Karpas-422 (cell line): ENCODE data around the gene ZBTB48. TPM values are rescaled to one million over a fixed set of nuclear protein-coding genes. Genes with fewer than 3 reads are reported as not detected.
"Not testable (repeated sequence)": the region's sequence is repeated elsewhere in the genome, so short reads cannot be mapped to it uniquely, and the experiment has no call there.

ENCODE experiments used
- DNase-seq: peaks from one replicate; pipeline ENCODE4 v3.0.0-alpha.2; 2015
- H2AFZ ChIP-seq: fragments of 200-600 bp; sonication (generic); 2 replicates; pipeline ENCODE4 v1.6.1; 2014; ENCODE audit warnings: antibody characterized with exemption, low read length, mixed read lengths
- H3K27ac ChIP-seq: fragments of 200-600 bp; sonication (generic); 2 replicates; pipeline ENCODE4 v1.5.1; 2014; ENCODE audit warnings: mild to moderate bottlenecking, low read length, moderate library complexity
- H3K27me3 ChIP-seq: fragments of 200-600 bp; sonication (generic); 2 replicates; pipeline ENCODE4 v1.6.1; 2014; ENCODE audit warnings: low read length, mixed read lengths
- H3K36me3 ChIP-seq: fragments of 200-600 bp; sonication (generic); 2 replicates; pipeline ENCODE4 v1.6.1; 2014; ENCODE audit warnings: low read length, mixed read lengths; ENCODE audit not compliant: insufficient read depth
- H3K4me1 ChIP-seq: fragments of 200-600 bp; sonication (generic); 2 replicates; pipeline ENCODE4 v1.6.1; 2014; ENCODE audit warnings: mild to moderate bottlenecking, low read length, mixed read lengths
- H3K4me2 ChIP-seq: fragments of 200-600 bp; sonication (generic); 2 replicates; pipeline ENCODE4 v1.6.1; 2014; ENCODE audit warnings: low read length, low read depth, mild to moderate bottlenecking; ENCODE audit not compliant: poor library complexity, severe bottlenecking
- H3K4me3 ChIP-seq: fragments of 200-600 bp; sonication (generic); 2 replicates; pipeline ENCODE4 v1.5.1; 2014; ENCODE audit warnings: mild to moderate bottlenecking, antibody characterized with exemption, low read length, mixed read lengths
- H3K79me2 ChIP-seq: fragments of 200-600 bp; sonication (generic); 2 replicates; pipeline ENCODE4 v1.6.1; 2014; ENCODE audit warnings: mild to moderate bottlenecking, low read length, mixed read lengths
- H3K9ac ChIP-seq: fragments of 200-600 bp; sonication (generic); 2 replicates; pipeline ENCODE4 v1.6.0; 2014; ENCODE audit warnings: low read length
- H3K9me2 ChIP-seq: fragments of 200-600 bp; sonication (generic), shearing (Covaris generic); replicated peaks from 2 replicates; pipeline ENCODE4 v1.6.0; 2014; ENCODE audit warnings: mild to moderate bottlenecking, low read length, moderate library complexity; ENCODE audit not compliant: insufficient read depth
- H3K9me3 ChIP-seq: fragments of 300-700, 200-600 bp; sonication (generic); 2 replicates; pipeline ENCODE4 v1.6.1; 2014; ENCODE audit warnings: low read length, mixed read lengths
- H4K20me1 ChIP-seq: fragments of 200-600 bp; sonication (generic); 2 replicates; pipeline ENCODE4 v1.6.1; 2014; ENCODE audit warnings: mild to moderate bottlenecking, antibody characterized with exemption, low read length, low read depth; ENCODE audit not compliant: insufficient read depth
- total RNA-seq: library from RNA; depleted of rRNA; stranded (reverse); fragments of >200 nt; shearing (Covaris generic); gene quantifications from 2 replicates; pipeline ENCODE4 v1.2.3, GENCODE V29; 2014; ENCODE audit warnings: low replicate concordance

The ZBTB48 gene
- total RNA-seq, 1 experiment from 2014 or later: 36.3 TPM

DNA sequence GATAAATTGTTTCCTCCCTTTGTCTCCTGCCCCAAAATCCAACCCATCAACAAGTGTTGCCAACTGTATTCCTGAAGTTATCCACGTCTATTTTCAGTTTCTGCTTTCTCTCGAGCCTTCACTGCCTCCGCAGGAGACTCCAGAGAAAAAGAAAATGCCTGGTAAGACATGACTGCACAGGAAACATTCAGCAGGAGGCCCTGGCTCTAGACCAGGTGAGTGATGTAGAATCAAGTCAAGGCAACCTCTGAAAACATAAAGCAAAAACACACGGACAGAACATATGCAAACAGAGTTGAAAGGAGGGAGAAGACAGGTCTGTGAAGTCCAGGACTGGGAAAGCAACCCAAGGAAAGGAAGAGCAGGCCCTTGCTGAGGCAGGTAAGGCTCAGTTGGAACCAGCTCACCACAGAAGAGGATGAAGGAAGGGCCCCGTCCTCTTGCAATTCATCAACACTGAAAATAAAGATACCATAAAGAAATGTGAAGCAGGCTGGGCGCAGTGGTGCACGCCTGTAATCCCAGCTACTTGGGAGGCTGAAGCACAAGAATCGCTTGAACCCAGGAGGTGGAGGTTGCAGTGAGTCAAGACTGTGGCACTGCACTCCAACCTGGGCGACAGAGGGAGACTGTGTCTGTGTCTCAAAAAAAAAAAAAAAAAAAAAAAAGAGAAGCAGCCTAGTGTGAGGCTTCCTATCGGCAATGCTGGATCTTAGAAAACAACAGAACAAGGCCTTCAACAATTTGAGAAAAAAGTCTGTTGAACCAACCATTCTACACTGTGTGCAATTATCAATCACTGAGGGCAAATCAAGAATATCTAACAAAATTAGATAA, 34.3 kb upstream of the ZBTB48 start:
- peaks cover 8% of the 10 kb centered on the region; the same call in 1 of the 2 replicates for H3K79me2 ChIP-seq
- no peaks in the 10 kb centered on the region for H3K9me2 ChIP-seq
- H3K27me3 ChIP-seq: no peaks in the 10 kb centered on the region
- H3K36me3 ChIP-seq: peaks cover 31% of the 10 kb centered on the region
- no peak overlapping the region for H3K4me3 ChIP-seq
- no peak overlapping the region for H2AFZ ChIP-seq
- no peaks in the 10 kb centered on the region for H3K9me3 ChIP-seq
- no peak overlapping the region for H3K27ac ChIP-seq
- H3K4me1 ChIP-seq: no peaks in the 10 kb centered on the region
- H3K4me2 ChIP-seq: no peak overlapping the region
- no peak overlapping the region for H3K9ac ChIP-seq
- no peaks in the 10 kb centered on the region for H4K20me1 ChIP-seq
- DNase-seq: no peak

DNA sequence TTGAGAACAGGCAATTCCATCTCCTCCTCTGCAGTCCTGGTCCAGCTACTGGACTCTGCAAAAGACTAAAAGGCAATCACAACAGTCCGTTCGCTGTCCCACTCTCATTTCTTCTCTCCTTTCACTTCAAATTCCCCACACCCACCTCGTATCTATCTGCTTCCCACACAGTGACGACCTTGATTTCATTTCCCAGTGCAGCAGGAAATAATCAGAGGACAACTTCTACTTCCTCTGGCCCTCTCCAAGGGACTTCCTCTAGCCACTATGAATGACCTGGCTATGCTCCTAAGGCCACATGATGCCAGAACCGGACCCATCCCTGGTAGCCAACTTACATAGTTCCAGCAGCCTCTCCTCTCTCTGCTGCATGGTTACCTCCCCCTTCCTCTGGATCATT, 33.5 kb upstream of the ZBTB48 start:
- H3K9me3 ChIP-seq: no peaks in the 10 kb centered on the region
- H3K79me2 ChIP-seq: peaks cover 13% of the 10 kb centered on the region
- H3K9ac ChIP-seq: no peak overlapping the region
- H3K4me2 ChIP-seq: no peak overlapping the region
- no peaks in the 10 kb centered on the region for H3K4me1 ChIP-seq
- H3K27me3 ChIP-seq: no peaks in the 10 kb centered on the region
- H2AFZ ChIP-seq: no peak overlapping the region
- no peaks in the 10 kb centered on the region for H4K20me1 ChIP-seq
- no peaks in the 10 kb centered on the region for H3K9me2 ChIP-seq
- peaks cover 34% of the 10 kb centered on the region for H3K36me3 ChIP-seq
- no peak overlapping the region for H3K4me3 ChIP-seq
- H3K27ac ChIP-seq: no peak overlapping the region
- DNase-seq: no peak

DNA sequence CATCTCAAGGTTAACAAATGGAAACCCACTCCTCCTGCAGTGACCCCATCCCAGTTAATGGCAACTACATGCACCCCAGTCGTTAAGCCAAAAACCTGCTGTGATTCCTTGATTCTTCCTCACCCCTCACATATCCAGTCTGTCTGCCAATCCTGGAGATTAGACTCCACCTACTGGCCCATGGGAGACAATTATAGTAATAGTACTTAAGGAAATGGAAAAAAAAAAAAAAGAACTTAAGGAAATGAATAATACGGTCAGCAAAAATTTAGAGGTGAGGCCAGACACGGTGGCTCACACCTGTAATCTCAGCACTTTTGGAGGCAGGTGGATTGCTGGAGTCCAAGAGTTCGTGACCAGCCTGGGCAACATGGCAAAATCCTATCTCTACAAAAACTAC, 32.5 kb upstream of the ZBTB48 start:
- no peak overlapping the region for H3K4me3 ChIP-seq
- H3K4me1 ChIP-seq: no peaks in the 10 kb centered on the region

DNA sequence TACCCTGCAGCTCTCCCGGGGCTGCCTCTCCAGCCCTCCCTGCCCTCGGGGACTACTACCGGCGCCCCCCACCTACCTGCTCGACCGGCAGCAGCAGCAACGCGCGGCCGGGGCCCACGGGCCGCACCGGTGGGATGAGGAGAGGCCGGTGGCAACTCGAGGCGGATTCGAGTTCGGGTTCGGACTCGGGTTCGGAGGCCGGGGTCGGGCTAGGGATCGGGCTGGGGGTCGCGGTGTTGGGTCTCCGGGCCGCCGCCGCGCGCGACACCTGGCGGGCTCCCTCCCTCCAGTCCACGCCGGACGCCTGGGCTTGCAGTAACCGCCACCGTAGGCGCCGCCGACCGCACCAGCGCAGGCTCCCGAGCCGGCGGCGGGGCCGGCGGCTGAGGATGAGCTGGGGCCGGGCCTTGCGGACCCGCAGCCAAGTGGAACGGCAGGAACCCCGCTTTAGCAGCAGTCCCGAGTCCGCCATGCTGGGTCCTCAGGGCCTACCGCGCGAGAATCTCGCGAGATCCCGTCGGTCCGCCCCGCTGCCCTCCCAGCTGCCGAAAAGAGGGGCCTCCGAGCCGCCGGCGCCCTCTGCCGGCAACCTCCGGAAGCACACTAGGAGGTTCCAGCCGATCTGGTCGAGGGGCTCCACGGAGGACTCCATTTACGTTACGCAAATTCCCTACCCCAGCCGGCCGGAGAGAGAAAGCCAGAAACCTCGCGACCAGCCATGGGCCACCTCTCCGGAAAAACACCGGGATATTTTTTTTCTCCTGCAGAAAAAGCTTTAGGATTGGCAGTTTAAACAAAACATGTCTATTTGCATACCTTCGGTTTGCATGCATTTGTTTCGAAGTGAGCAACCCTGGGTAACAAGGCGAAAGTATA, 25.5 kb upstream of the ZBTB48 start, which contains the start of gene NOL9:
TSS of gene NOL9 (minus strand) at position 483 of the 876 bp plus-strand sequence. CDS start at position 472, 11 bp downstream.
- H3K27me3 ChIP-seq: no peaks in the 10 kb centered on the region
- H3K4me3 ChIP-seq: peak within 1 kb of the TSS; percentile 100
- peak within 1 kb of the TSS; percentile 95 for H2AFZ ChIP-seq
- peak within 1 kb of the TSS; percentile 100 for H3K9ac ChIP-seq
- peak within 1 kb of the TSS; percentile 91 for H3K4me2 ChIP-seq
- H3K9me2 ChIP-seq: no peaks in the 10 kb centered on the region
- H3K4me1 ChIP-seq: peaks cover 19% of the 10 kb centered on the region
- H3K9me3 ChIP-seq: no peaks in the 10 kb centered on the region
- no peaks in the 10 kb centered on the region; the same call in 1 of the 2 replicates for H4K20me1 ChIP-seq
- DNase-seq: peak; percentile 98
- H3K27ac ChIP-seq: peak within 1 kb of the TSS; percentile 64
- H3K36me3 ChIP-seq: peaks cover 12% of the 10 kb centered on the region
- H3K79me2 ChIP-seq: peaks cover 30% of the 10 kb centered on the region

More for the DNA sequence above, 32.5 kb upstream of the ZBTB48 start:
- H3K36me3 ChIP-seq: peaks cover 28% of the 10 kb centered on the region
- H3K9ac ChIP-seq: no peak overlapping the region
- H4K20me1 ChIP-seq: no peaks in the 10 kb centered on the region
- no peak overlapping the region for H2AFZ ChIP-seq
- no peak overlapping the region for H3K4me2 ChIP-seq
- no peaks in the 10 kb centered on the region for H3K27me3 ChIP-seq
- no peak for DNase-seq
- H3K9me3 ChIP-seq: no peaks in the 10 kb centered on the region
- H3K27ac ChIP-seq: no peak overlapping the region
- H3K9me2 ChIP-seq: no peaks in the 10 kb centered on the region
- peaks cover 12% of the 10 kb centered on the region for H3K79me2 ChIP-seq

DNA sequence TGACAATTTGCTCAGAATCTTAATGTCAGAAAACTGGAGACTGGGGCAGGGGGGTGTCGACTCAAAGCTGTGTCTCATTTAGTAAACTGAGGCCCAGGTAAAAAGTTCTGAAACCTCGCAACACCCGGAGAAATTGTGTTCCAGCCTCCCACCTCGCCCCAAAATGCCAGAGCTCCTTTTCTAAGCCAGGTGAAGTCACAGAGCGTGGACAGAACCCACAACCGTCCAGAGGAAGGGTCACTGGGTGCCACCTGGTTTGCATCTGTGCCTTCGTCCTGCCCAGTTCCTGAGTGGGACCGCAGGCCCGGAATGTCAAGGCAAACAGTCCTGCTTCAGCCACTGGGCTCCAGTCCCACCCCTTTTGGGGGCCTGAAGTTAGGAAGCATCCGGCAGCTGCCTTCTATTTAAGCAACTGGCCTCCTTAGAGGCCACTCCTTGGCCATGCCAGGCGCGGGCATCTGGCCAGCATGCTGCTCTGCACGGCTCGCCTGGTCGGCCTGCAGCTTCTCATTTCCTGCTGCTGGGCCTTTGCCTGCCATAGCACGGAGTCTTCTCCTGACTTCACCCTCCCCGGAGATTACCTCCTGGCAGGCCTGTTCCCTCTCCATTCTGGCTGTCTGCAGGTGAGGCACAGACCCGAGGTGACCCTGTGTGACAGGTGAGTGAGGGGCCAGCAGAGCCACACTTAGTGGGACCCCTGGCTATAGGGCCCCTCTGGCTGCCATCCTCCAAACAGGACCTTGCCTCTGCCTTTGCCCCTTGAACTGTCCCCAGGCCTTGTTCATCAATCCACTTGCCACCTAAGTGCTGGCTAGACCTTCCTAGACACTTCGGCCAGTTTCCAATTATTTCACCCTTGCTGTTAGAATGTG, 24.7 kb upstream of the ZBTB48 start, which contains the start of gene TAS1R1:
TSS of gene TAS1R1 (plus strand) at position 401 of the 872 bp plus-strand sequence. CDS start at position 468, 67 bp downstream.
- H3K9me3 ChIP-seq: no peaks in the 10 kb centered on the region
- H3K4me3 ChIP-seq: peak within 1 kb of the TSS; percentile 100
- peaks cover 6% of the 10 kb centered on the region for H3K36me3 ChIP-seq
- H2AFZ ChIP-seq: peak within 1 kb of the TSS; percentile 95
- peaks cover 19% of the 10 kb centered on the region for H3K4me1 ChIP-seq
- no peaks in the 10 kb centered on the region for H3K9me2 ChIP-seq
- no peaks in the 10 kb centered on the region; the same call in 1 of the 2 replicates for H4K20me1 ChIP-seq
- H3K79me2 ChIP-seq: peaks cover 29% of the 10 kb centered on the region
- no peak for DNase-seq
- H3K27me3 ChIP-seq: no peaks in the 10 kb centered on the region
- peak within 1 kb of the TSS; percentile 64 for H3K27ac ChIP-seq
- H3K4me2 ChIP-seq: peak within 1 kb of the TSS; percentile 91
- H3K9ac ChIP-seq: peak within 1 kb of the TSS; percentile 100

DNA sequence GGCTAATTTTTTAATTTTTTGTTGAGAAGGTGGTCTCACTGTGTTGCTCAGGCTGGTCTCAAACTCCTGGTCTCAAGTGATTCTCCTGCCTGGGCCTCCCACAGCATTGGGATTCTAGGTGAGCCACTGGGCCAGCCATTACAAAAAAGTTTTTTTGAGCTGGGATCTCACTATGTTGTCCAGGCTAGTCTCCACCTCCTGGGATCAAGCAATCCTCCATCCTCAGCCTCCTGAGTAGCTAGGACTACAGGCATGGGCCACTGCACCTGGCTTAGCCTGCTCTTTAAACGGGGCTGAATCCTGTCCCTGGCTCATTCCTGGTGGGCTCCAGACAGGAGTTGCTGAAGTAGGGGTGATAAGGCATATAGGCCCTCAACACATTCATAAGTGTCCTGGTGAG, 22.2 kb upstream of the ZBTB48 start:
- no peaks in the 10 kb centered on the region for H3K36me3 ChIP-seq
- H4K20me1 ChIP-seq: no peaks in the 10 kb centered on the region; the same call in 1 of the 2 replicates
- no peaks in the 10 kb centered on the region for H3K9me3 ChIP-seq
- no peak overlapping the region for H3K4me2 ChIP-seq
- no peak overlapping the region for H2AFZ ChIP-seq
- DNase-seq: no peak
- no peak overlapping the region for H3K27ac ChIP-seq
- no peaks in the 10 kb centered on the region for H3K9me2 ChIP-seq
- H3K9ac ChIP-seq: no peak overlapping the region
- peaks cover 17% of the 10 kb centered on the region for H3K79me2 ChIP-seq
- no peak overlapping the region for H3K4me3 ChIP-seq
- peaks cover 17% of the 10 kb centered on the region for H3K4me1 ChIP-seq
- no peaks in the 10 kb centered on the region for H3K27me3 ChIP-seq

DNA sequence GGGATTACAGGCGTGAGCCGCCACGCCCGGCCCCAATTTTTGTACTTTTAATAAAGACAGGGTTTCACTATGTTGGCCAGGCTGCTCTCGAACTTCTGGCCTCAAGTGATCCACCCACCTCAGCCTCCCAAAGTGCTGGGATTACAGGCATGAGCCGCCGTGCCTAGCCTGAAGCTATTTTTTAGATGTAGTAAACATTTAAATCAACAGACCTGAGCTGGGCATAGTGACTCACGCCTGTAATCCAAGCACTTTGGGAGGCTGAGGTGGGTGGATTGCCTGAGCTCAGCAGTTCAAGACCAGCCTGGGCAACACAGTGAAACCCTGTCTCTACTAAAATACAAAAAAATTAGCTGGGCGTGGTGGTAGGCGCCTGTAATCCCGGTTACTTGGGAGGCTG, 20.6 kb upstream of the ZBTB48 start:
- not testable (repeated sequence) for H3K9ac ChIP-seq, H3K27ac ChIP-seq, H2AFZ ChIP-seq, H3K4me3 ChIP-seq, H4K20me1 ChIP-seq, H3K27me3 ChIP-seq, H3K79me2 ChIP-seq, H3K9me2 ChIP-seq, DNase-seq, H3K9me3 ChIP-seq, H3K4me2 ChIP-seq, H3K36me3 ChIP-seq, H3K4me1 ChIP-seq
